BLaER1 (cell line): ENCODE results near the gene NFYC.

Experiments used
- H3K27ac ChIP-seq: shearing (Covaris generic); formaldehyde crosslinking; 2 replicates; pipeline ENCODE4 v1.8.1; 2022
- H3K27me3 ChIP-seq: shearing (Covaris generic); formaldehyde crosslinking; 2 replicates; pipeline ENCODE4 v1.8.1; 2022
- H3K36me3 ChIP-seq: shearing (Covaris generic); formaldehyde crosslinking; 2 replicates; pipeline ENCODE4 v1.8.1; 2022
- H3K4me1 ChIP-seq: shearing (Covaris generic); formaldehyde crosslinking; 2 replicates; pipeline ENCODE4 v1.8.1; 2022
- H3K4me2 ChIP-seq: shearing (Covaris generic); formaldehyde crosslinking; 2 replicates; pipeline ENCODE4 v1.8.1; 2022
- H3K4me3 ChIP-seq: shearing (Covaris generic); formaldehyde crosslinking; 2 replicates; pipeline ENCODE4 v1.8.1; 2022
- H3K9ac ChIP-seq: shearing (Covaris generic); formaldehyde crosslinking; 2 replicates; pipeline ENCODE4 v1.8.1; 2022
- H3K9me3 ChIP-seq: shearing (Covaris generic); formaldehyde crosslinking; 2 replicates; pipeline ENCODE4 v1.8.1; 2022
- H4K20me1 ChIP-seq: shearing (Covaris generic); formaldehyde crosslinking; 2 replicates; pipeline ENCODE4 v1.8.1; 2022
- Cebpa-rat ChIP-seq: shearing (Covaris generic); IDR thresholded peaks from 2 replicates; pipeline ENCODE4 v1.8.1; 2022

NFYC gene

DNA sequence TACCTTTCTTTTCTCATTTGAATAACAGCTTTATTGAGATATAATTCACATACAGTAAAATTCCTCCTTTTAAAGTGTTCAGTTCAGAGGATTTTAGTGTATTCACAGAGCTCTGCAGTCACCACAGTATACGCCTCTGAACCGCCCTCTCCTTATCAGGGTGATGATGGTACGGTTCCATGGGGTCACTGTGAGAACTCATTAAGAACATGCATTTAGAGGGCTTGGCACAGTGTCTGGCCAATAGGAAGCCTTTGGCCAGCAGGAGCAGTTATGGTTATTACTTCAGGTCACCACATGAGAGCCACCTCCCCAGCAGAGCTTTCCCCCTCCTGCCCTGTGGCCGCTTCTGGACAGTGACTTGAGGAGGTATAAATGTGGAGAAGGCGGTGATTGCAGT lies 119.4 kb downstream of the NFYC start:
- TF ChIP-seq Cebpa-rat: no peak
- Histone ChIP-seq H3K27me3 (no peaks in the 10 kb centered on the region), H3K9ac (no peak overlapping the region), H3K4me1 (peaks cover 12% of the 10 kb centered on the region), H3K4me3 (no peak overlapping the region), H3K36me3 (no peaks in the 10 kb centered on the region), H3K9me3 (no peaks in the 10 kb centered on the region), H3K4me2 (no peak overlapping the region), H3K27ac (no peak overlapping the region), H4K20me1 (no peaks in the 10 kb centered on the region; the same call in 1 of the 2 replicates)

DNA sequence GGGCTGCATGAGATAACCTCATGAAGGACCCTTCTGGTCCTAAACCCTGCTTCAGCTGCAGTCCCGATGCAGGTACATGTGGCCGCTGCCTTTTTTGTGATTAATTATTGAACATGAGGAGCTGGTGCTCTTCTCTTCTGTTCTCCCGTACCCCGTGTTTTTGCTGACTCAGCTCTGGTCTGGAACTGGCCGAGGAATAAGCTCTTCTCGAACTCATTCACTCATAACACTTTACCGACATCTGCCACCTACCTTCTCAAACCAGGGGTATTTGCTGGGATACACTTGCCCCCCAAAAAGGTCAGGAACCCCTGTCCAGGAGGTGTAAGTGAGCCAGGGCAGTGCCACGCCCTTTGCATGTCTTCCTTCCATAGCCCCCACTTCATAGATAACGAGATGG lies 123.9 kb downstream of the NFYC start:
- no peak overlapping the region for H3K9ac ChIP-seq
- no peak overlapping the region for H3K4me2 ChIP-seq
- H3K27me3 ChIP-seq: peaks cover 7% of the 10 kb centered on the region; the same call in 1 of the 2 replicates
- H3K4me3 ChIP-seq: no peak overlapping the region
- H4K20me1 ChIP-seq: peaks cover 13% of the 10 kb centered on the region
- no peaks in the 10 kb centered on the region for H3K9me3 ChIP-seq
- no peaks in the 10 kb centered on the region for H3K36me3 ChIP-seq
- H3K27ac ChIP-seq: no peak overlapping the region
- peaks cover 12% of the 10 kb centered on the region for H3K4me1 ChIP-seq
- TF ChIP-seq Cebpa-rat: no peak

DNA sequence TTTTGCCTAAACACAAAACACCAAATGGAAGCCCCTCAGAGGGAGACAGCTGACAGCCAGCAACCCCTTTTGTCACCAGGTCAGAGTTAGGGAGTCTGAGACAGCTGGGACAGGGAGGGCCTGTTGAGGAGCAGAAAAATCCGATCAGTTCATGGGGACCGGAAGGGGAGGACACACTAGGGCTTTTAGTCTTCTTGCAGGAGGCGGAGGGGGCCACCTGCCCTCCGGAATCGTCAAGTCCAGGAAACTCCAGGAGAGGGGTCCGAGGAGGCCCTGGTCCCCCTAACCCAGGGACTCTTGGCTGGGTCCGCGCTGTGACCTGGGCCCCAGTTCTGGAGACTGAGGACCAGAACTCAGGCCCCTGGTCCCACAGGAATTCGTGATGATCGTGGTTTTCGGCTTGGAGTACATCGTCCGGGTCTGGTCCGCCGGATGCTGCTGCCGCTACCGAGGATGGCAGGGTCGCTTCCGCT lies 126.3 kb downstream of the NFYC start:
- Histone ChIP-seq H3K4me2 (peak overlapping the region; percentile 97), H3K36me3 (no peaks in the 10 kb centered on the region; the same call in 1 of the 2 replicates), H3K9ac (no peak overlapping the region), H3K9me3 (no peaks in the 10 kb centered on the region), H3K27ac (no peak overlapping the region), H3K4me1 (peaks cover 26% of the 10 kb centered on the region), H4K20me1 (peaks cover 13% of the 10 kb centered on the region), H3K4me3 (peak overlapping the region; percentile 67), H3K27me3 (peaks cover 7% of the 10 kb centered on the region; the same call in 1 of the 2 replicates)
- TF ChIP-seq Cebpa-rat: no peak

DNA sequence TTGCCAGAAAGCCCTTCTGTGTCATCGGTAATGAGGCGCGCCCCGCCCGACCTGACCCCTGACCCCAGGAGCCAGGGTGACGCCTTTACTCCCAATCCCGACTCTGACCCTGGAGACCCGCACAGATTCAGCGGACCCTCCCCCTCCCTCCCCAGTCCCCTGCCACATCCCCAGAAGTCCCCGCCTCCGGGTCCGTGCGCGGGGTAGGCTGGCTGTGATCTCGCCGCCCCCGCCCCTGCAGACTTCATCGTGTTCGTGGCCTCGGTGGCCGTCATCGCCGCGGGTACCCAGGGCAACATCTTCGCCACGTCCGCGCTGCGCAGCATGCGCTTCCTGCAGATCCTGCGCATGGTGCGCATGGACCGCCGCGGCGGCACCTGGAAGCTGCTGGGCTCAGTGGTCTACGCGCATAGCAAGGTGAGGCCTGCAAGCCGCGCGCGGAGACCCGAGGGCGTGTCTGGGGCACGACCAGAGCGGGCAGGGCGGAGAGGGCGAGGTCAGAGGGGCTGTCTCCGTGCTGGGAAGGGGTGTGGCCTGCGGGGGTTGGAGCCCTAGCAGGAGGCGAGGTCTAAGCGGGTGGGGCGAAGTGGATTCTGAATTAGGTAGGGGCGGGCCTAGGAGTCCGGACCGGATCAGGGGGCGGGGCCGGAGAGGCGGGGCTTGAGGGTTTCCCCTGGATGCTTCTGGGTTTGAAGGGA lies 126.9 kb downstream of the NFYC start:
- no peak for TF ChIP-seq Cebpa-rat
- peak overlapping the region; percentile 34; the same call in 1 of the 2 replicates for H3K9ac ChIP-seq
- H3K4me1 ChIP-seq: peaks cover 32% of the 10 kb centered on the region
- no peak overlapping the region for H3K27ac ChIP-seq
- no peaks in the 10 kb centered on the region for H3K9me3 ChIP-seq
- H3K27me3 ChIP-seq: peaks cover 7% of the 10 kb centered on the region; the same call in 1 of the 2 replicates
- H3K4me3 ChIP-seq: peak overlapping the region; percentile 67
- H4K20me1 ChIP-seq: peaks cover 13% of the 10 kb centered on the region
- H3K4me2 ChIP-seq: peak overlapping the region; percentile 97
- H3K36me3 ChIP-seq: no peaks in the 10 kb centered on the region; the same call in 1 of the 2 replicates

DNA sequence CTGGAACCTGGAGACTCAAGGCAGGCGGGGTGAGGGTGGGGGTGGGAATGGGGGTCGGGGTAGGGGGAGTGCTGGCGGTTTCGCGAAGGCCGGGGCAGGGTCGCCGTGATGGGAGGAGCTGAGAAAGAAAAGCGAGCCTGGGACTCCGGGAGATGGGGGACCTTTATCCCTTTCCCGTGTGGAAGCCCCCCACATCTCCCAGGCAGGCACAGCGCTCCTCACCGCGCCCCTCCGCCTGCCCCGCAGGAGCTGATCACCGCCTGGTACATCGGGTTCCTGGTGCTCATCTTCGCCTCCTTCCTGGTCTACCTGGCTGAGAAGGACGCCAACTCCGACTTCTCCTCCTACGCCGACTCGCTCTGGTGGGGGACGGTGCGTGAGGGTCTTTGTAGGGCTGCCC lies 127.6 kb downstream of the NFYC start:
- Histone ChIP-seq H4K20me1 (peaks cover 13% of the 10 kb centered on the region), H3K9ac (no peak overlapping the region), H3K4me1 (peaks cover 39% of the 10 kb centered on the region), H3K27me3 (peaks cover 7% of the 10 kb centered on the region; the same call in 1 of the 2 replicates), H3K4me2 (peak overlapping the region; percentile 97; the same call in 1 of the 2 replicates), H3K27ac (no peak overlapping the region), H3K9me3 (no peaks in the 10 kb centered on the region), H3K36me3 (no peaks in the 10 kb centered on the region; the same call in 1 of the 2 replicates), H3K4me3 (no peak overlapping the region)
- TF ChIP-seq Cebpa-rat: no peak

DNA sequence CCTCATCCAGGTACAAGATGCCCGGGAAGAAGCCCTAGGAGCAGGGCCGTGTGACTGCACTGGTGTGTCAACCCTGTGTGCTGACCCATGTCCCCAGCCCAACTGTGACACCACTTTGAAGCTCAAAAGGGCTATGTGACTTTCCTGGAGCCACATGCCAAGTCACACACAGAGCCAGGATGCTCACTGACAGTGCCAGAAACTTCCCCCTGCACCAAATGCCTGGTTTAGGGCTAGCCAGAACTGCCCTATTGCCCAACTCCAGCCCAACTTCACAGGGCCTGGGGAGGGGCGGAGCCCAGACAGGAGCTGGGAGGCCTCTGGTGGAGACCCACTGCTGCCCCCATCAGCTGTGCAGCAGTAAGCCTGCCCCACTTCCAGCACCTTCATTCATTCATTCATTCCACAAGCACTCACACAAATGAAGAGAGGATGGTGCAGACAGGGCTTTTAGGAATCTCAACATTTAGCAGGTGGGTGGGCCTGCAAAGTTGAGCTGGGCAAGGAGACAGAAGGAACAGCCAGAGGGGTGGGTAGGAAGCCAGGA lies 128.8 kb downstream of the NFYC start:
- H3K27me3 ChIP-seq: peaks cover 7% of the 10 kb centered on the region; the same call in 1 of the 2 replicates
- H3K4me1 ChIP-seq: peaks cover 51% of the 10 kb centered on the region
- H3K4me3 ChIP-seq: no peak overlapping the region
- H3K9ac ChIP-seq: no peak overlapping the region
- H3K27ac ChIP-seq: peak overlapping the region; percentile 33; the same call in 1 of the 2 replicates
- H3K9me3 ChIP-seq: no peaks in the 10 kb centered on the region
- peak overlapping the region; percentile 27; the same call in 1 of the 2 replicates for H3K4me2 ChIP-seq
- no peak for TF ChIP-seq Cebpa-rat
- H4K20me1 ChIP-seq: peaks cover 13% of the 10 kb centered on the region
- H3K36me3 ChIP-seq: no peaks in the 10 kb centered on the region; the same call in 1 of the 2 replicates
